HG03432 (cell line): ENCODE measurements around the gene CERT1.
"Not testable (repeated sequence)": the region's sequence is repeated elsewhere in the genome, so short reads cannot be mapped to it uniquely, and the experiment has no call there.

ENCODE experiments used
- ATAC-seq: cut with Tn5 transposase; IDR thresholded peaks from one replicate; pipeline ENCODE4 v1.9.1; 2021; ENCODE audit warnings: mild to moderate bottlenecking, moderate library complexity; ENCODE audit not compliant: unreplicated experiment

Gene CERT1

GRCh38 chr5:75511435-75512382 is at the start of gene CERT1, which contains the start of gene POLK:
Gene CERT1, minus strand, starts transcription at chr5:75511629. Its CDS starts 422 bp downstream, at chr5:75511207.
Gene POLK, plus strand, starts transcription at chr5:75511891.
- ATAC-seq: peak; percentile 84

- not testable (repeated sequence) for ATAC-seq
These were observed 49.2 kb upstream of the CERT1 start for GRCh38 chr5:75560655-75561054.

GRCh38 chr5:75558981-75559632 is 47.7 kb upstream of the CERT1 start:
- no peak for ATAC-seq

- no peak for ATAC-seq
These were observed 46.8 kb upstream of the CERT1 start for GRCh38 chr5:75558221-75558620.

GRCh38 chr5:75553358-75553757 is 41.9 kb upstream of the CERT1 start:
- no peak for ATAC-seq

- no peak for ATAC-seq
These were observed 41.3 kb upstream of the CERT1 start for GRCh38 chr5:75552764-75553163.

GRCh38 chr5:75551471-75551870 is 40.0 kb upstream of the CERT1 start:
- ATAC-seq: no peak

GRCh38 chr5:75550597-75550996 is 39.2 kb upstream of the CERT1 start:
- no peak for ATAC-seq

- ATAC-seq: no peak
These were observed 36.4 kb upstream of the CERT1 start for GRCh38 chr5:75547812-75548211.

- no peak for ATAC-seq
These were observed 35.4 kb upstream of the CERT1 start for GRCh38 chr5:75546830-75547229.

- no peak for ATAC-seq
These were observed 33.7 kb upstream of the CERT1 start for GRCh38 chr5:75545131-75545530.

GRCh38 chr5:75538211-75538610 is 26.8 kb upstream of the CERT1 start:
- no peak for ATAC-seq

GRCh38 chr5:75536694-75537360 is 25.4 kb upstream of the CERT1 start:
- no peak for ATAC-seq

- ATAC-seq: no peak
These were observed 24.7 kb upstream of the CERT1 start for GRCh38 chr5:75536147-75536546.

GRCh38 chr5:75534734-75535133 is 23.3 kb upstream of the CERT1 start:
- ATAC-seq: no peak

- ATAC-seq: not testable (repeated sequence)
These were observed 22.3 kb upstream of the CERT1 start for GRCh38 chr5:75533716-75534115.

- no peak for ATAC-seq
These were observed 20.8 kb upstream of the CERT1 start for GRCh38 chr5:75532190-75532589.

GRCh38 chr5:75529185-75529584 is 17.8 kb upstream of the CERT1 start:
- ATAC-seq: no peak

- no peak for ATAC-seq
These were observed 14.6 kb upstream of the CERT1 start for GRCh38 chr5:75526070-75526469.

- ATAC-seq: no peak
These were observed 13.9 kb upstream of the CERT1 start for GRCh38 chr5:75525344-75525743.

- no peak for ATAC-seq
These were observed 13.2 kb upstream of the CERT1 start for GRCh38 chr5:75524591-75524990.
